HG03135 (cell line): ENCODE measurements around the gene TEP1.
"Not testable (repeated sequence)": the region's sequence is repeated elsewhere in the genome, so short reads cannot be mapped to it uniquely, and the experiment has no call there.

Experiments used
- ATAC-seq: cut with Tn5 transposase; IDR thresholded peaks from one replicate; pipeline ENCODE4 v1.9.1; 2021; ENCODE audit warnings: mild to moderate bottlenecking, moderate library complexity; ENCODE audit not compliant: unreplicated experiment

The TEP1 gene

DNA sequence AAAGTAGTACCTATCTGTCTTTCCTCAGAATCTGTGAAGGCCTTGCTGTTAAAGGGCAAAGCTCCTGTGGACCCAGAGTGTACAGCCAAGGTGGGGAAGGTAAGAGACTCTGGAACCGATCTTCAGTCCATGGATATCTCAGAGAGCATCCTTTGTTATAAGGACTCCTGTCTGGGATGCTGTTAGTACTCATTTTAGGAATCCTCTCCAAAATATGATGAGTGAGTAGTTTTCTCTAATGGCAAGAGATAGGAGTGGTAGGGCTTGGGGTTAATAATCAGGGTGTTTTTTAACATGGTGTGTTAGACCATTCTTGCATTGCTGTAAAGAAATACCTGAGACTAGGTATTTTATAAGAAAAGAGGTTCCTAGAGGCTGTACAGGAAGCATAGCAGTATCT is 67.9 kb downstream of the TEP1 start:
- ATAC-seq, result no peak

GRCh38 chr14:20343862-20344220 is 69.5 kb downstream of the TEP1 start:
- ATAC-seq, result no peak

- ATAC-seq, result peak; percentile 91
These were observed 70.0 kb downstream of the TEP1 start, which contains the start of gene PARP2 for GRCh38 chr14:20343092-20343861. PARP2 (plus strand) TSS chr14:20343635; CDS start chr14:20343642, 7 bp downstream.

GRCh38 chr14:20341646-20342045 is 71.7 kb downstream of the TEP1 start:
- no peak for ATAC-seq

DNA sequence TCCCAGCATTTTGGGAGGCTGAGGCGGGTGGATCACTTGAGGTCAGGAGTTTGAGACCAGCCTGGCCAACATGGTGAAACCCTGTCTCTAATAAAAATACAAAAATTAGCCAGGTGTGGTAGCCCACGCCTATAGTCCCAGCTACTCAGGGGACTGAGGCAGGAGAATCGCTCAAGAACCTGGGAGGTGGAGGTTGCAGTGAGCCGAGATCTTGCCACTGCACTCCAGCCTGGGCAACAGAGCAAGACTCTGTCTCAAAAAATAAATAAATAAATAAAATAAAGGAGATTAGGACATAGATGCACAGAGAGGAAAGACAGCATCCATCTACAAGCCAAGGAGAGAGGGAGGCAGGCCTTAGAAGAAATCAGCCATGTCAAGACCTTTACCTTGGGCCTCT is 72.3 kb downstream of the TEP1 start:
- not testable (repeated sequence) for ATAC-seq

- ATAC-seq, result no peak
These were observed 79.3 kb downstream of the TEP1 start for GRCh38 chr14:20334017-20334416.

- no peak for ATAC-seq
These were observed 79.8 kb downstream of the TEP1 start for GRCh38 chr14:20333494-20333841.

GRCh38 chr14:20332788-20333493 is 80.4 kb downstream of the TEP1 start, which contains the start of gene CCNB1IP1:
CCNB1IP1 (minus strand) TSS chr14:20333279; CDS start chr14:20316523, 16,756 bp downstream.
- ATAC-seq, result peak; percentile 90

DNA sequence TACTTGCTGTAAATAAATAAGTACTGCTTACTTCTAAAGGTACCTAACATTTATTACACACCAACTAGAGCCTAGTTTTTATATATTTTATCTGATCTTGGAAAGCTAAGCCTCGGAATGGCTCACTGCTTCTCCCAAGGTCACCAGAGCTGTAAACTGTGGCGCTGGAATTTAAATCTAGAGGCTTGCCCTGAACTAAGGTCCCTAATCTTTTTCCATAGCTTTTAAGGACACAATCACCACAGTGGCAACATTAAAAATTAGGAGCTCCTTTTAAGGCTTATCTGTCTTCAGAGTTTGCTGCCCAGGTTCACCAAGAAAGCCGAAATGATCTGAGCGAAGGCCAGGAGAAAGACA is 80.9 kb downstream of the TEP1 start:
- ATAC-seq, result no peak

DNA sequence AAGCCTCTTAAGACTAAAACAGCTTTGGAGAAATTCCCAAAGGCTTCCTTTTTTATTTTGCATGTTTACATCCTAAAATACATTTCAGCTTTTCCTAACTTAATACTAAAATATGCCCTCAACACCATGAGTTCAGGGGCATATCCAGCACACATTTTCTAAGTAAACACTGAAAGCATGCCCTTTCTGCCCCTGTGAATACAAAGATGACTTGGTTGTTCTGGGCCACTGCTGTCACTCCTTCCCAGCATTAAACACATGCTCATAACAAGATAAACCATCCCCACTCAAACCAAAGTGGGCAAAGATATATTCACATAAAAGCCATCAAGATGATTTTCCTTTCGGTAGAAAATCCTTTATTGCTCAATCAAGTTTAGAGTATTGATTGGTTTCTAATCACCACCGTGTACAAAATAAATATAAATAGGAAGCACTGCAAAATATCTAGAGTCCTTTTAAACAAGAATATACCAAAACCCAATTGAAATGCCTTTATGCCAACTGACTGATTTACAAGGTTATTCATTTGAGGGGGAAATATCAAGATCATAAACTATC is 82.2 kb downstream of the TEP1 start:
- no peak for ATAC-seq

DNA sequence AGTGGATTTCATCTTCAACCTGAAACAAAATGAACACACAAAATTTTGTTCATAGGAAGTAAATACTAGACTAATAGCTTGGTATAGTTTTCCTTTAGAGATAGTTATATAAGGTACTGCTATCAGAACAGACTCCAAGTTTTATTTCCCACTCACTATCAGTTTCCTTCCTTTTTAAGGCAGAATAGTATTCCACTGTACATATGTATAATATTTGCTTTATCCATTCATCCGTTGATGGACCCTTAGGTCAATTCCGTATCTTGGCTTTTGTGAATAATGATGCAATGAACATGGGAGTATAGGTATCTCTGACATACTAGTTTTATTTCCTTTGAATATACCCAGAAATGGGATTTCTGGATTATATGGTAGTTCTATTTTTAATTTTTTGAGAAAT is 83.9 kb downstream of the TEP1 start:
- ATAC-seq, result no peak

- ATAC-seq, result no peak
These were observed 84.6 kb downstream of the TEP1 start for GRCh38 chr14:20328705-20329104.

DNA sequence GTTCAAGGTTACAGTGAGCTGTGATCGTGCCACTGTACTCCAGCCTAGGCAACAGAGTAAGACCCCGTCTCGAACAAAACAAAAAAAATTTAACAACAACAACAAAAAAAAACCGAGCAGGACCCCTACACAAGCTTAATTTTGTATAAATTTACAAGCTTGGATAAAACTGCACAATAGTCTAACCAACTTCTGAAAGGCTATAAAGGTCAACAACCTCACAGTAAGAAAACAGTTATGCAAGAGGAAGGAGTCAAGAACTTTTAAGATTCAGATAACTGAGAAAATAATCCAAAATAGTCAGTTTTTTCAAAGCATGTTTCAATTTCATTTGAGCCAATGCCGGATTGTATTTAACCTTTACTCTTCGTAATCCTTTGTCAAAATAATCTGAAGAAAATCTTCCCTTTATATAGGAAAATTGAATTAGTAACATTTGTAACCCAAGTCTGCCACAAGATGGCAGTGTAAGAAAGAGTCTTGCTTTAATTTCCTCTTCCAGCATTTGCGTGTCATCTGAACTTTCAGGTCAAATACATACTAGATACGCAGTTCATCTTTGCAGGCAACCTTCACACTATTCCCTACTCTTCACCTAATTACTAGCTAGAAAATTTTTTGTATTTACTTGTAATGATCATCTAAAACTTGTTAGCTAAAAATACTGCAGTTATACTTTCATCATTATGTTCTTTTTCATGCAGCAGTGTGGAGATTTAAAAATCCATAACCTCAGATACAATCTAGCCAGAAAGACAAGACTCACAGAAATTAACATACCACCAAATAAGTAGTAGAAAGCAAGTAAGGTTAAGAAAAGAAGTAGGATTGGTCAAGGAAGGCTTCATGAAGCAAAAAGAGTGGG is 86.1 kb downstream of the TEP1 start:
- no peak for ATAC-seq

- no peak for ATAC-seq
These were observed 95.6 kb downstream of the TEP1 start for GRCh38 chr14:20317720-20318119.
